GM19455 (cell line): ENCODE measurements around the gene DESI2.
"Not testable (repeated sequence)": the region's sequence is repeated elsewhere in the genome, so short reads cannot be mapped to it uniquely, and the experiment has no call there.

Experiments
- ATAC-seq: cut with Tn5 transposase; IDR thresholded peaks from one replicate; pipeline ENCODE4 v1.9.1; 2021; ENCODE audit not compliant: unreplicated experiment

The DESI2 gene

GRCh38 chr1:244704107-244704506, 51.2 kb downstream of the DESI2 start:
- no peak for ATAC-seq

- ATAC-seq, result no peak
Measured at GRCh38 chr1:244705261-244706234, 52.6 kb downstream of the DESI2 start.

DNA sequence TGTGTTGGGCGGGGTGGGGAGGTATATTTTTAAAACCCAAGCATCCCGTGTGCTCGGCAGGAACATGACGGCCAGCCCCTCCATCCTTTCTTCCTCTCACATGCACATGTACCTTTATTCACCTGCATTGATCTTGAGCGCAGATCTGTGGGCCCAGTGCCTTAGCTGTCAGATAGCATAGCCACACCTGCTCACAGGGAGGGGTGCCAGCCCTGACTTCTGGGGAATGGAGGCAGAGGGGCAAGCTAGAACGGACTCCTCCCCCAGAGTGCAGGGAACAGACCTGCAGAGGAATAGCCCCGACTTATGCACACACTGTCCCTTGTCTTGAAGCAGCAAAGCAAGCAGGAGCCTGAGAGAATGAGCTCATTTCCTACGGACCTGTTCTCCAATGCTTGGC, 56.1 kb downstream of the DESI2 start:
- ATAC-seq, result no peak

DNA sequence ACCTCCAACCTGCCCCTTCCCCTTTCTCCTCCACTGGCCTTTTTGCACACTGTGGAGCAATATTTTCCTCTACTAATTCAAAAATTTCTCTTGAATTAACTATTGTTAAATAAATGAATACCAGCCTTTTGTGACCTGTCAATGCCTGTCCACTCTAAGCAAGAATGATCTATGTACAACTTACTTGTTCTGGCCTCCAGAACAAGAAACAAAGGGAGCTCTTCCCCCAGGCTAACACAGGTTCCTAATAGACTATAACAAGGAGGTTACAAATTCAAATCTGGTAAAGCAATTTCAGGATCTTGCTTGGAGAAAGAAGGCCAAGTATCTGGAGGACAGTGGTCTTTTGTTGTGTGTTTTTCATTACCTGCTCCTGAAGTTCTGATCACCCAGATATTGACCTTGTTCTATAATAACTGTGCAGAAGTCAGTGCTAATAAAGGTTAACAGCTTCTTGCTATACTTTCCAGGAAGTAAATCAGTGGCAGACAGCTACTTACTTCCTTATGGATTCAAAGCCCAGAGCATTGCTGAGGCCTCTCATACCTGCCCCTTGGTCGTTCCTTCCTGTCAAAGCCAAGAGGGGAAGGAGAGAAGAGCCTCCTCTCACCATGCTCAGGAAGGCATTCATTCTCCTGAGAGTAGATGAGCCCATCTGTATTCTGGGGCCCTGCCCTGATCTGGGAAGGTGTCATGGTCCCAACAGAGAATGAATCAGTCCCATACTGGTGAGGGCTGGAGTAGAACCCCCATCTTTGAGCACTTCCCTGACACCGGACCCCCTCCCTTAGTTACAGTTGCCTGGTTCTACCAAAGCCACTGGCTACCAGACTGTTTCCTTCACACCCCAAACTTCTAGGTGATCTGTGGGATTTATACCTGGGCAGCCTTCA, 56.8 kb downstream of the DESI2 start:
- ATAC-seq, result no peak

DNA sequence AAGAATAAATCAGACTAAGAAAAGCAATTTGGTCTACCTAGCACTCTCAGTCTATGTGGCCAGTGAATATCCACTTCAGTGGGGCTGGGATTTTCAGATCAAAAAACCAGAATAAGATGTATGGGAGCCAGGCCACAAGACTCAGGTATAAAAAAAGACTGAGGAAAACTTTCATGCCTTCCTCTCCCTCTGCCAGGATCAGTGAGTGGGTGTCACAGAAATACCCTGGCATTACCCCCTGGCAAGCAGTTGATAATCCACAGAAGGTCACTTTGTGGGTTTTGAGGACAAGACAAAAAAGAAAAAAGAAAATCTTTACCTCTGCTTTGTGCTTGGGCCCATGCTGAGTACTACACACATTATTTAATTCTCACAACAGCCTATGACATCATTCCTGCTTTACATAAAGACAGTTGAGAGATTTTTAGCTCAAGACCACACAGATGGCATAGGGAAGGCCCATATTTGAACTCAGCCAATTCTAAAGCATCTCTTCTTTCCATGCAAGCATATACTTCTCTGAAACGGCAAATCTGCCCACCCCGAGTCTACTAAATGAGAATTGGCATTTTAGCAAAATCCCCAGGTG, 57.6 kb downstream of the DESI2 start:
- ATAC-seq, result no peak

- ATAC-seq, result no peak
Measured at GRCh38 chr1:244712669-244713068, 59.7 kb downstream of the DESI2 start.

- no peak for ATAC-seq
Measured at GRCh38 chr1:244713332-244713731, 60.4 kb downstream of the DESI2 start.

DNA sequence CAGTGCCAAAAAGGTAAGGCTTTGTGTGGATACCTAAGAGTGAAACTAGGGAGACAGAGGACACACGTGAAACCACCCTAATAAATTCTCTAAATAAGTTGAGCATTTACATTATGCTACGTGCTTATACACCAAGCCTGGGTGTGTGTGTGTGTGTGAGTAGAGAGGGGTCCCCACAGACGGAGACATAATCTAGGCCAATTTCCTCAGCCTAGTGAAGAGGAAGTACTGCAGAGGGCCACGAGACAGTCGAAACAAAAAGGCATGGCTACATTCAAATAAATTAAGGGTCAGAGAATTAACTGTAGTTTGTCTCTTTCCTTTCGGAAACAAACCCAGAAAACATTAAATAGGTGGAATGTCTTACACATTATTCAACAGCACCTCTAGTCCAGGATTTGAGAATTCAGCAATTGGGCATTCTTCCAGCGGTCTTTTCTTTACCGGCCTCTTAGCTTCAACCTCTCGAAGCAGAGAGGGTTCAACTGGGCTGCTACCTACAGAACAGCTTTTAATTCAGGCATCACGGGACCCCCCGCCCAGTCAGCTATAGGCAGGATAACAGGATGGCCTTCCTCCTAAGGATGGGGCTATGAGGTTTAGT, 75.0 kb downstream of the DESI2 start:
- ATAC-seq, result no peak

- no peak for ATAC-seq
Measured at GRCh38 chr1:244730153-244730933, 77.4 kb downstream of the DESI2 start.

- ATAC-seq, result no peak
Measured at GRCh38 chr1:244730934-244731434, 78.1 kb downstream of the DESI2 start.

GRCh38 chr1:244731651-244732050, 78.7 kb downstream of the DESI2 start:
- ATAC-seq, result no peak

- ATAC-seq, result no peak
Measured at GRCh38 chr1:244732851-244733450, 80.0 kb downstream of the DESI2 start.

- no peak for ATAC-seq
Measured at GRCh38 chr1:244735404-244735803, 82.5 kb downstream of the DESI2 start.

DNA sequence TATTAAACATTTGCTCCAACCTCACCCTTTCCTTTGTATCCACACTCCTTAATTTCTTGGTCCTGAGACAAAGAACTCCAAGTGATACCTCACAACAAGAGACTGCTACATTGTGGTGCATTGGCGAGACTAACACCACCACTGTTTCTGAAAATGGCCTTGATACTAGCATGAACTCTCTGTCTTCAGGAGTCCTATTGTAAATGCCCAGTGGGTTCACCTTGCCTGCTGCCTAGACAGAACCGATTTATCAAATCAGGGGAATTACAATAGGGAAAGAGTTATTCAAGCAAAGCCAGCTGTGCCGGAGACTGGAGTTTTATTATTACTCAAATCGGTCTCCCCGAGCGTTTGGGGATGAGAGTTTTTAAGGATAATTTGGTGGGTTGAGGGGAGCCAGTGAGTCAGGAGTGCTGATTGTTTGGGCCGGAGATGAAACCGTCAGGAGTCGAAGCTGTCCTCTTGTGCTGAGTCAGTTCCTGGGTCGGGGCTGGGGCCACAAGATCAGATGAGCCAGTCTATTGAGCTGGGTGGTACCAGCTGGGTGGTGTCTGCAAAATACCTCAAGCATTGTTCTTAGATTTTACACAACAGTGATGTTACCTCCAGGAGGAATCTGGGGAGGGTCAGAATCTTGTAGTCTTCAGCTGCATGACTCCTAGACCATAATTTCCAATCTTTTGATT, 83.1 kb downstream of the DESI2 start:
- ATAC-seq, result no peak

DNA sequence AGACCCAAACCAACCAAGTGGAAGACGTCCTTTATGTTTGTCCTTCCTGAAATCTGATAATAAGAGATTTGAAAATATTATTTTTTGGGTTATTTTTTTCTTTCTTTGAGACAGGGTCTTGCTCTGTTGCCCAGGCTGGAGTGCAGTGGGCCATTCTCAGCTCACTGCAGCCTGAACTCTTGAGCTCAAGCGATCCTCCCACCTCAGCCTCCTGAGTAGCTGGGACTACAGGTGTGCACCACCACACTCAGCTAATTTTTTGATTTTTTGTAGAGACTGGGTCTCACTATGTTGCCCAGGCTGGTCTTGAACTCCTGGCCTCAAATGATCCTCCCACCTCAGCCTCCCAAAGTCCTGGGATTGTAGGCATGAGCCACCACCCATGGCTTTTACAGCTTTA, 86.2 kb downstream of the DESI2 start:
- not testable (repeated sequence) for ATAC-seq

- not testable (repeated sequence) for ATAC-seq
Measured at GRCh38 chr1:244740027-244740617, 87.2 kb downstream of the DESI2 start.

GRCh38 chr1:244741692-244742091, 88.8 kb downstream of the DESI2 start:
- ATAC-seq, result no peak

GRCh38 chr1:244749230-244750016, 96.5 kb downstream of the DESI2 start:
- ATAC-seq, result no peak
